ENCODE measurements around the gene FLT4.

FLT4 gene

GRCh38 chr5:180636016-180636402, 13.4 kb downstream of the FLT4 start:
- no peak for TF ChIP-seq CTCF (IDR thresholded peaks at IDR 0.05; ENCODE audit: low read length, missing control alignments)
- no peak overlapping the region for H3K4me3 ChIP-seq (replicated peaks; ENCODE audit: low read depth, low read length)
- DNase-seq (ENCODE audit: low read depth): no peak

- TF ChIP-seq CTCF (IDR thresholded peaks at IDR 0.05; ENCODE audit: low read length, missing control alignments): no peak
- no peak for DNase-seq (ENCODE audit: low read depth)
Measured at GRCh38 chr5:180633283-180634177, 15.9 kb downstream of the FLT4 start.

GRCh38 chr5:180632768-180633167, 16.6 kb downstream of the FLT4 start:
- no peak for TF ChIP-seq CTCF (IDR thresholded peaks at IDR 0.05; ENCODE audit: low read length, missing control alignments)
- no peak for DNase-seq (ENCODE audit: low read depth)
- no peak overlapping the region for H3K4me3 ChIP-seq (replicated peaks; ENCODE audit: low read depth, low read length)

More at GRCh38 chr5:180633283-180634177, 15.9 kb downstream of the FLT4 start:
- H3K4me3 ChIP-seq (replicated peaks; ENCODE audit: low read depth, low read length): no peak overlapping the region

GRCh38 chr5:180631549-180632383, 17.6 kb downstream of the FLT4 start:
- H3K4me3 ChIP-seq (replicated peaks; ENCODE audit: low read depth, low read length): no peak overlapping the region
- no peak for DNase-seq (ENCODE audit: low read depth)
- no peak for TF ChIP-seq CTCF (IDR thresholded peaks at IDR 0.05; ENCODE audit: low read length, missing control alignments)

- TF ChIP-seq CTCF (IDR thresholded peaks at IDR 0.05; ENCODE audit: low read length, missing control alignments): no peak
- DNase-seq (ENCODE audit: low read depth): no peak
- no peak overlapping the region for H3K4me3 ChIP-seq (replicated peaks; ENCODE audit: low read depth, low read length)
Measured at GRCh38 chr5:180630426-180630825, 19.0 kb downstream of the FLT4 start.

GRCh38 chr5:180629831-180630382, 19.5 kb downstream of the FLT4 start:
- no peak overlapping the region for H3K4me3 ChIP-seq (replicated peaks; ENCODE audit: low read depth, low read length)
- DNase-seq (ENCODE audit: low read depth): no peak
- TF ChIP-seq CTCF (IDR thresholded peaks at IDR 0.05; ENCODE audit: low read length, missing control alignments): no peak

Measured in fibroblast of pulmonary artery (primary cell).